Amniotic stem cell (primary cell): ENCODE measurements around the gene STIP1.
A peak's percentile ranks its signal among the peaks of the same experiment; 100 is the strongest.

Experiments used
- DNase-seq: peaks from one replicate; lab custom pipeline; 2025; lab: John Stamatoyannopoulos, UW

The STIP1 gene

DNA sequence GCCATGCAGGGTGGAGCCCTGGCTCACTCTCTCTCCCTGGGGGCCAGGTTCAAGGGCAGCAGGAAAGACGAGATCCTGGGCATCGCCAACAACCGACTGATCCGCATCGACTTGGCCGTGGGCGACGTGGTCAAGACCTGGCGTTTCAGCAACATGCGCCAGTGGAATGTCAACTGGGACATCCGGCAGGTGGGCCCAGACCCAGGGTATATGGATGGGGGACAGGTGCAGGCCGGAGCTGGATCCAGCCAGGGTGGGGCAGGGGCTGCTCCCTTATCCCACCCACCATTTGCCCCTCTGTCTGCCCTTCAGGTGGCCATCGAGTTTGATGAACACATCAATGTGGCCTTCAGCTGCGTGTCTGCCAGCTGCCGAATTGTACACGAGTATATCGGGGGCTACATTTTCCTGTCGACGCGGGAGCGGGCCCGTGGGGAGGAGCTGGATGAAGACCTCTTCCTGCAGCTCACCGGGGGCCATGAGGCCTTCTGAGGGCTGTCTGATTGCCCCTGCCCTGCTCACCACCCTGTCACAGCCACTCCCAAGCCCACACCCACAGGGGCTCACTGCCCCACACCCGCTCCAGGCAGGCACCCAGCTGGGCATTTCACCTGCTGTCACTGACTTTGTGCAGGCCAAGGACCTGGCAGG, 37.2 kb downstream of the STIP1 start:
- DNase-seq, result no peak

DNA sequence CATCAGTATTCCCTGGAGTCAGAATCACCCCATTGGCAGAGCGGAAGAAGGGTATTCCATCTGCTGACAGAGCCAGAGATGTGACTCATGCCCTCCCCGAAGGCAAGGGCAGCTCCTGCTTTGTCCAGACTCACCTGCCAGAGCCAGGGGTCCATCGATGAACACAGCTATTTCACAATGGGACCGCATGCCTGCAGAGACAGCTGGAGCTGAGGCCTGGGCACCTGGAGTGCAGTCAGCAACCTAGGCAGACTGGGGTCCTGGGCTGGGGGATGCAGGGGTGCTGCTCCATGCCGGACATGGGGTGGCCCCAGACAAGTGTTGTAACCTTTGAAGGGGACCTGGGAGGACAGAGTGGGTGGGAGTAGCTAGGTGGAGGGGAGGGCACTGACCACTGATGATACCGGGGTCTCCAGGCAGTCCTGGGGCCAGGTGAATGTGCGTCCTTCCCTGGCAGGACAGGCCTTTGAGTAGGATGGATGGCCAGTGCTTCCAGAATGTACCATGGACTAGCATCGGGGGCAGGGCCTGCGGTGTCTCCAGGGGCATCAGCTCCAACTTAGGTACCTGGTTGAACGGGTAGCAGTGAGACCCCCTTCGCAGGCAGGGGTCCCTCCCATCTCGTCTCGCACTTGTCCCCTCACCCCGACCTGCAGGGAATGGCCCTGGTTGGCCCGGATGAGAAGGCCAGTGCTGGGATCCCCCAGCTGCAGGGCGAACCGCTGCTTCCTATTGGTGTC, 38.4 kb downstream of the STIP1 start:
- DNase-seq, result no peak

DNA sequence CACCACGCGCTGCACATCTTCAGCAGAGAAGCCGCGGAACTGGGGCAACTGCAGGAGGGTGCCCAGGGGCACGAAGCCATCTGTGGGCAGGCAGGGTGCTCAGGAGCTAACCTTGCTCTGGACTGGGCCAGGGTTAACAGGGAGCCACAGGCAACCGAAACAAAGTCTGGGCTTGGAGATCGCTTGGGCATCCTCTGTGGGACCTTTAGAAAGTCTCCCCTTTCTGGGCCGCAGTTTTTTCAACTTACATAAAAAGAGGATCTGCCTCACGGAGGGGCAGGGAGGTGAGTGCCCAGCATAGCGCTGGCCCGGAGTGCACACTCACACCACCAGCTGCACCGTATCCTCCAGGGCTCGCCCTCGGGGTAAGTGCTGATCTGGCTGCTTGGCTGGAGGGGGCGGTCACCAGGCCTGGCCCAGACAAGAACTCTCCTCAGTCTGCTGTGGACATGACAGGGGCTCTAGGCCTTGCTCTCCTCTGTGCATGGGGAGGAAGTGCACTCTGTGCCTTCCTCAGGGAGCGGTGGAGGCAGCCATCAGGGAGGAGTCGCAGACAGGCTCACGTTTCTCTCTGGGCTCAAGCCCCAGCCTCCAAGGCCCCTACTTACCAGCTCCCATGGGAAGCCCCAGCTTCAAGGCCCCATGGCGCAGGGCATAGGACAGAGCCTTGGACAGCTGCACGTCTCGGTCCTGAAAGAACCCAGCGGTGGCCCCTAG, 39.1 kb downstream of the STIP1 start:
- DNase-seq, result no peak

GRCh38 chr11:64225608-64226506, 39.9 kb downstream of the STIP1 start, which contains the start of the genes NUDT22 and TRPT1:
TSS of gene NUDT22 (plus strand) at chr11:64226274. CDS start at chr11:64226653, 379 bp downstream.
TSS of gene TRPT1 (minus strand) at chr11:64226186. CDS start at chr11:64225860, 326 bp downstream.
- peak; percentile 15 for DNase-seq

GRCh38 chr11:64226507-64227051, 40.6 kb downstream of the STIP1 start:
- DNase-seq, result no peak

- DNase-seq, result no peak
Measured at GRCh38 chr11:64227405-64227956, 41.5 kb downstream of the STIP1 start.

DNA sequence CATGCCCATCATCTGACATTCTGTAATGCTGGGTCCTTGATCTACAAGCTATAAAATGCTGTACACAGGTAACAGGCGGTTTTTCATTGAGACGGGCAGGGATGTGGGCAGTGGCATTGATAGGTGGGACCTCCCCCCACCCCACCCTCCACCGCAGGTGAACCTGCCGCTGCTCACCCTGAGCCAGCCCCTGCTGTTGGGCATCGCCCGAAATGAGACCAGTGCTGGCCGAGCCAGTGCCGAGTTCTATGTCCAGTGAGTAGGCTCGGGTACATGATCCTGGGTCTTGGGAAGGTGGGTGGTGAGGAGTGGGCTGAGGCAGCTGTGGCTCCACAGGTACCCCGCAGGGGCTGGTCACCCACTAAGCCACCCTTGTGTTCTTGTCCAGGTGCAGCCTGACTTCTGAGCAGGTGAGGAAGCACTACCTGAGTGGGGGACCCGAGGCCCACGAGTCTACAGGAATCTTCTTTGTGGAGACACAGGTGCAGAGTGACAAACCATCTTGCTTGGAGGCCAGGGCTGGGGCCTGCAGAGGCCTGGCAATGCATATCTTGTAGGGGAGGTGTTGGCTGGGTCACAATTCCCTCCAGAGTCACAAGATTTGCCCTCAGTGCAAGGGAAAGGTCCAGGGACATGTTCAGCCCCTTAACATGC, 43.2 kb downstream of the STIP1 start:
- DNase-seq, result no peak

DNA sequence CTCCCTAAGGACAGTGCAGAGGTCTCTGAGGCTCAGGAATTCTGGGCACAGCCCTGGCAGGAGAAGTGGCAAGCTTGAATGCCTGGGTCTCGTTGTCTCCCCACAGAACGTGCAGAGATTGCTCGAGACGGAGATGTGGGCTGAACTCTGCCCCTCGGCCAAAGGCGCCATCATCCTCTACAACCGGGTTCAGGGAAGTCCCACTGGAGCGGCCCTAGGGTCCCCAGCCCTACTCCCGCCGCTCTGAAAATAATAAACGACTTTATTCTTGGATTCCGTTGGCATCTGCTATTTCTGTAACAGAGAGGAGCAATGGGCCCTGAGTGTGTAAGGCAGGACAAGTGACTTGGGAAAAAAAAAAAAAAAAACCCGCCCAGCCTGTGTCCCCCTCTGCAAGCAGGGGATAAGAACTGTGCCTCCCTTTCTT, 43.8 kb downstream of the STIP1 start:
- no peak for DNase-seq

- DNase-seq, result peak; percentile 74
Measured at GRCh38 chr11:64230171-64230984, 44.4 kb downstream of the STIP1 start, which contains the start of gene DNAJC4. TSS of gene DNAJC4 (plus strand) at chr11:64230548. CDS start at chr11:64230855, 307 bp downstream.

DNA sequence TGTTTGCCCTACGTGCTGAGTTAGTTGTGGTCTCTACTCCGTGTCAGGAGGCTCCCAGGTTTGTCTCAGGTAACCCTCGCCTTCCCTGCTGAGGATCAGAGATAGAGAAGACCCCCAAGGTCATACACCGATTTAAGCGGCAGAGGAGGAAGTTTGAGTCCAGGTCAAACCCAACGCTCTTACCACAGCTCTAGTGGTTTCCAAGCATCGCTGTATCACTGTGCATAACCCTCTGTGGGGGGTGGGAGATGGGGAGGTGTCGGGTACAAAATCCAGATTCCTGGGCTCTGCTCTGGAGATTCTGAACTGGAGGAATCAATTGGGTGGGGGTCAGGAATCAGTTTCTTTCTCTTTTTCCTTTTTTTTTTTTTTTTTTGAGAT, 45.0 kb downstream of the STIP1 start:
- no peak for DNase-seq

DNA sequence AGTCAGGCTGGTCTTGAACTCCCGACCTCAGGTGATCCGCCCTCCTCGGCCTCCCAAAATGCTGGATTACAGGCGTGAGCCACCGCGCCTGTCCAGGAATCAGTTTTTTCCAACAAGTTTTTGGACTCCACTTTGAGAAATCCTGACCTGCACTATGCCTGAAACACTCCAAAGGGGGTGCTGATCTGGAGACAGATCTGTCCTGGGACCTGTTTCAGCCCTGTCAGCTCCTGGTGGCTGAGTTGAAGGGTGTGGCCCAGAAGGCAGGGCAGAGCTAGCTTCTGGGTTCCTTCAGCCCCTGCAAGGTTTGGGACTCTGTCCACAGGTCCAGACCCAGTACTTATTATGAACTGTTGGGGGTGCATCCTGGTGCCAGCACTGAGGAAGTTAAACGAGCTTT, 45.6 kb downstream of the STIP1 start:
- DNase-seq, result no peak

- no peak for DNase-seq
Measured at GRCh38 chr11:64232182-64232966, 46.4 kb downstream of the STIP1 start.

- no peak for DNase-seq
Measured at GRCh38 chr11:64232967-64233315, 47.0 kb downstream of the STIP1 start.

- DNase-seq, result no peak
Measured at GRCh38 chr11:64233913-64234586, 48.1 kb downstream of the STIP1 start, which contains the start of gene VEGFB. TSS of gene VEGFB (plus strand) at chr11:64234584. CDS start at chr11:64234834, 250 bp downstream.

- no peak for DNase-seq
Measured at GRCh38 chr11:64234647-64235379, 48.8 kb downstream of the STIP1 start.

DNA sequence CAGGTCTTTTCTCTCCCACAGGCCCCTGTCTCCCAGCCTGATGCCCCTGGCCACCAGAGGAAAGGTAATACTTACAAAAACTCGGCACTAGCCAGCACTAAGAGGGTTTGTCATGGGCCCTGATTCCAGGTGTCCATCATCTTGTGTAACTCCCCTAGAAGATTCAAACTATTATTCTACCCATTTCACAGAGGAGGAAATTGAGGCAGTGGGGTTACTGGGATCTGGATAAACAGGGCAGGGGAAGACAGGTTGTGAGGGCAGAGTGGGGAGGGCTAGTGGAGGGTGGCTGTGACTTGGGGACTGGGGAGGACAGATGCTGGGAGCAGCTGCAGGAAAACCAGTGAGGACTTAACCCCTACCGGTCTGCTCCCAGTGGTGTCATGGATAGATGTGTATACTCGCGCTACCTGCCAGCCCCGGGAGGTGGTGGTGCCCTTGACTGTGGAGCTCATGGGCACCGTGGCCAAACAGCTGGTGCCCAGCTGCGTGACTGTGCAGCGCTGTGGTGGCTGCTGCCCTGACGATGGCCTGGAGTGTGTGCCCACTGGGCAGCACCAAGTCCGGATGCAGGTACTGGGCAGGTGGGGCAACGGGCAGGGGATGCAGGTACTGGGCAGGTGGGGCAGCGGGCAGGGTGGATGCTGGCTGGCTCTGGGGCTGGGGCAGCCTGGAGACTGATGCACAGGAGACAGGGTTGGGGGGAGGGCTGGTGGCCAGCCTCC, 49.6 kb downstream of the STIP1 start:
- DNase-seq, result no peak

DNA sequence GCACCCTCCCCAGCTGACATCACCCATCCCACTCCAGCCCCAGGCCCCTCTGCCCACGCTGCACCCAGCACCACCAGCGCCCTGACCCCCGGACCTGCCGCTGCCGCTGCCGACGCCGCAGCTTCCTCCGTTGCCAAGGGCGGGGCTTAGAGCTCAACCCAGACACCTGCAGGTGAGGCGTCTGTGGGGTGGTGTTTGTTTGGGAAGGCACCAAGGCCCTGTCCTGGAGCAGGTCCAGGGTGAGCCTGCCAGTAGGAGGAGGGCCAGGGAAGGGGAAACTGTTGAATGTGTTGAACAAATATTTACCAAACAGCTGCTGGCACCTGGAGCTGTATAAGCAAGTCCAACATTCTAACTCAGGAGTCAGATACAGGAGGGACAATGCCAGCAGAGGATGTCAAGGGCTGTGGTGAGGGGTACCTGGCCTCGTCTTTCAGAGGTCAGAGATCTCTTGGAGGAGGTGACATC, 51.5 kb downstream of the STIP1 start:
- no peak for DNase-seq
